ENCODE data around the gene CAMK2N1. TPM values are rescaled to one million over a fixed set of nuclear protein-coding genes. Genes with fewer than 3 reads are reported as not detected.

CAMK2N1 gene
- total and polyA plus RNA-seq, 10 of the 15 experiments (the other 5 are each of a cell fraction or from before 2014, with no cell fraction given) = 0.23 TPM; not detected in 9

GRCh38 chr1:20476265-20477038, 9.6 kb downstream of the CAMK2N1 start:
- ChIA-PET CTCF (no interaction called here), RAD21 (ENCODE audit: unreplicated experiment) (no interaction called here), POLR2A (no interaction called here), SMC1A (ENCODE audit: uncharacterized antibody, unreplicated experiment) (no interaction called here)
- H3K4me3 ChIP-seq = no peak overlapping the region
- no peaks in the 10 kb centered on the region for H3K36me3 ChIP-seq (ENCODE audit: control insufficient read depth in 2 of 2, insufficient read depth in 2 of 2, low read length in 1 of 2)
- peaks cover 3 to 10% of the 10 kb centered on the region in 2 experiments for H3K27me3 ChIP-seq (replicated peaks in 1 of 2; ENCODE audit: control insufficient read depth in 2 of 2, insufficient read depth in 2 of 2, low read length in 1 of 2)
- FAIRE-seq (no peak), DNase-seq (ENCODE audit: low read depth, low spot score) (no peak), ATAC-seq (no peak)
- 8% methylated on average over 30 of the region's 33 CpGs for WGBS (ENCODE audit: insufficient coverage, insufficient replicate concordance, low lambda C conversion rate, missing lambda C conversion rate)
- BruUV-seq (replicated peaks) = no TSS peak
- no peak overlapping the region for H3K9ac ChIP-seq (ENCODE audit: control insufficient read depth, insufficient read depth, low read length)
- H3K4me1 ChIP-seq (ENCODE audit: control insufficient read depth, insufficient read depth, low read length) = no peaks in the 10 kb centered on the region
- intact Hi-C loops (cut with micrococcal nuclease; ENCODE audit: unreplicated experiment) = no loop called here
- no peaks in the 10 kb centered on the region for H3K9me3 ChIP-seq (replicated peaks; ENCODE audit: control insufficient read depth, insufficient read depth, low read length)
- no peak overlapping the region for H3K4me2 ChIP-seq (ENCODE audit: control insufficient read depth, insufficient read depth)
- 0 out of 2 replicates have a peak, but pooled peaks have one; percentile 10 for TF ChIP-seq NR2F1 (conservative IDR thresholded peaks at IDR 0.05)
- 0 out of 2 replicates have a peak, but pooled peaks have one; percentile 34 for TF ChIP-seq BMI1 (IDR thresholded peaks at IDR 0.05; ENCODE audit: borderline replicate concordance)
- TF ChIP-seq KAT2A (conservative IDR thresholded peaks at IDR 0.05; ENCODE audit: control insufficient read depth, low read depth, low read length) = no peak
- no peak for TF ChIP-seq NFYB (IDR thresholded peaks at IDR 0.05; ENCODE audit: insufficient read depth, low read depth, low read length)
- H3K27ac ChIP-seq (ENCODE audit: control insufficient read depth, insufficient read depth) = no peak overlapping the region
- no peaks in the 10 kb centered on the region for H4K20me1 ChIP-seq (ENCODE audit: control insufficient read depth, insufficient read depth)
- in situ Hi-C loops (cut with MboI) = no loop called here
- H3K79me2 ChIP-seq (ENCODE audit: control insufficient read depth, insufficient read depth, low read length) = no peaks in the 10 kb centered on the region
- no peak overlapping the region for H2AFZ ChIP-seq (ENCODE audit: control insufficient read depth, low read depth, low read length)

- Histone ChIP-seq H3K4me2 (ENCODE audit: control insufficient read depth, insufficient read depth) (no peak overlapping the region), H3K27ac (ENCODE audit: control insufficient read depth, insufficient read depth) (no peak overlapping the region), H3K4me3 (no peak overlapping the region), H3K9me3 (replicated peaks; ENCODE audit: control insufficient read depth, insufficient read depth, low read length) (no peaks in the 10 kb centered on the region), H3K27me3 (replicated peaks in 1 of 2; ENCODE audit: control insufficient read depth in 2 of 2, insufficient read depth in 2 of 2, low read length in 1 of 2) (peaks cover 3 to 10% of the 10 kb centered on the region in 2 experiments), H2AFZ (ENCODE audit: control insufficient read depth, low read depth, low read length) (no peak overlapping the region), H3K36me3 (ENCODE audit: control insufficient read depth in 2 of 2, insufficient read depth in 2 of 2, low read length in 1 of 2) (no peaks in the 10 kb centered on the region), H3K79me2 (ENCODE audit: control insufficient read depth, insufficient read depth, low read length) (no peaks in the 10 kb centered on the region), H3K9ac (ENCODE audit: control insufficient read depth, insufficient read depth, low read length) (no peak overlapping the region), H3K4me1 (ENCODE audit: control insufficient read depth, insufficient read depth, low read length) (no peaks in the 10 kb centered on the region), H4K20me1 (ENCODE audit: control insufficient read depth, insufficient read depth) (no peaks in the 10 kb centered on the region)
- DNase-seq (ENCODE audit: low read depth, low spot score) (no peak), FAIRE-seq (no peak), ATAC-seq (no peak)
- 39% methylated on average over 7 of the region's 7 CpGs for WGBS (ENCODE audit: insufficient coverage, insufficient replicate concordance, low lambda C conversion rate, missing lambda C conversion rate)
- BruUV-seq (replicated peaks) = no TSS peak
- ChIA-PET RAD21 (ENCODE audit: unreplicated experiment) (no interaction called here), SMC1A (ENCODE audit: uncharacterized antibody, unreplicated experiment) (no interaction called here), CTCF (no interaction called here), POLR2A (interaction anchor here (0.6 kb wide), 1 partner anchor 262 kb away, joined by 3 read pairs; no protein-coding TSS in a partner anchor)
- intact Hi-C loops (cut with micrococcal nuclease; ENCODE audit: unreplicated experiment) (no loop called here), in situ Hi-C loops (cut with MboI) (no loop called here)
- TF ChIP-seq LARP7 (IDR thresholded peaks at IDR 0.05) (no peak), RELB (IDR thresholded peaks at IDR 0.05; ENCODE audit: low read depth) (no peak), SKIL (IDR thresholded peaks at IDR 0.05; ENCODE audit: low read depth, poor library complexity, severe bottlenecking) (no peak), HCFC1 (IDR thresholded peaks at IDR 0.05; ENCODE audit: low read length) (no peak), GABPA (IDR thresholded peaks at IDR 0.05; ENCODE audit: low read depth) (no peak), FOS (IDR thresholded peaks at IDR 0.05; ENCODE audit: borderline replicate concordance, extremely low read depth, insufficient read length) (no peak), RUNX3 (IDR thresholded peaks at IDR 0.05; ENCODE audit: low read length) (no peak)
These were observed 11.0 kb downstream of the CAMK2N1 start for GRCh38 chr1:20474996-20475395.
